HEK293 (cell line): ENCODE data around the gene TNS1.

Experiments used
- CTCF ChIA-PET: fragments of 350-600 bp; formaldehyde crosslinking; extraction: SDS; loops from one replicate; lab custom pipeline; 2021; ENCODE audit warnings: antibody characterized with exemption; lab: Yijun Ruan, JAX
- POLR2A ChIA-PET: fragments of 300-600 bp; formaldehyde crosslinking; extraction: SDS; loops from one replicate; lab custom pipeline; 2020; ENCODE audit warnings: antibody characterized with exemption, inconsistent platforms; lab: Yijun Ruan, JAX
- H3K27ac ChIP-seq: fragments of 200-500 bp; sonication (Bioruptor generic); 2 replicates; pipeline ENCODE4 v1.5.1; 2014; ENCODE audit warnings: low read depth, low read length, control low read depth, inconsistent platforms; ENCODE audit errors: extremely low read depth
- H3K36me3 ChIP-seq, 2 experiments: fragments of 200-500 bp in 1 of 2; sonication (Bioruptor generic) in 1 of 2; 1 replicate in 1 of 2; 2 replicates in 1 of 2; pipeline ENCODE4 v1.5.1; 2014 to 2017; ENCODE audit warnings: inconsistent platforms in 2 of 2, low read length in 2 of 2; ENCODE audit not compliant: control insufficient read depth in 2 of 2, insufficient read depth in 1 of 2
- H3K4me1 ChIP-seq: fragments of 200-500 bp; sonication (Bioruptor generic); 2 replicates; pipeline ENCODE4 v1.5.1; 2014; ENCODE audit warnings: mild to moderate bottlenecking, low read length, inconsistent platforms; ENCODE audit not compliant: control insufficient read depth, insufficient read depth
- H3K4me3 ChIP-seq: 2 replicates; pipeline ENCODE4 v1.5.1; 2011; ENCODE audit warnings: low read depth, mild to moderate bottlenecking, control low read depth, low read length, moderate library complexity
- H3K9me3 ChIP-seq: fragments of 200-500 bp; sonication (Bioruptor generic); 2 replicates; pipeline ENCODE4 v1.5.1; 2014; ENCODE audit warnings: low read depth, low read length, inconsistent platforms; ENCODE audit not compliant: control insufficient read depth, insufficient read depth
- EGR2 ChIP-seq: fragments of 450-650 bp; formaldehyde crosslinking; IDR thresholded peaks from 2 replicates; pipeline ENCODE4 v1.5.1; 2016; ENCODE audit warnings: low read depth, missing biosample characterization, missing genetic modification characterization
- GLI2 ChIP-seq: fragments of 450-650 bp; formaldehyde crosslinking; IDR thresholded peaks from 2 replicates; pipeline ENCODE4; 2017; ENCODE audit warnings: missing biosample characterization, missing genetic modification characterization, low read depth, borderline replicate concordance
- PRDM1 ChIP-seq: fragments of 450-650 bp; formaldehyde crosslinking; IDR thresholded peaks from 2 replicates; pipeline ENCODE4; 2016; ENCODE audit warnings: missing biosample characterization, missing genetic modification characterization
- RBAK ChIP-seq: fragments of 450-650 bp; formaldehyde crosslinking; IDR thresholded peaks from 2 replicates; pipeline ENCODE4 v1.5.1; 2016; ENCODE audit warnings: missing biosample characterization, missing genetic modification characterization
- SP2 ChIP-seq: fragments of 450-650 bp; formaldehyde crosslinking; IDR thresholded peaks from 2 replicates; pipeline ENCODE4 v1.5.1; 2016; ENCODE audit warnings: missing biosample characterization, missing genetic modification characterization
- WT1 ChIP-seq: fragments of 450-650 bp; formaldehyde crosslinking; IDR thresholded peaks from 2 replicates; pipeline ENCODE4 v1.5.1; 2016; ENCODE audit warnings: missing biosample characterization, missing genetic modification characterization
- ZBTB48 ChIP-seq: fragments of 450-650 bp; formaldehyde crosslinking; IDR thresholded peaks from 2 replicates; pipeline ENCODE4 v1.5.1; 2016; ENCODE audit warnings: missing biosample characterization, missing genetic modification characterization
- ZNF157 ChIP-seq: fragments of 450-650 bp; formaldehyde crosslinking; IDR thresholded peaks from 2 replicates; pipeline ENCODE4 v1.5.1; 2016; ENCODE audit warnings: missing biosample characterization, missing genetic modification characterization
- ZNF341 ChIP-seq: fragments of 450-650 bp; formaldehyde crosslinking; IDR thresholded peaks from 2 replicates; pipeline ENCODE4; 2016; ENCODE audit warnings: low read depth, missing biosample characterization, missing genetic modification characterization
- ZNF501 ChIP-seq: fragments of 450-650 bp; formaldehyde crosslinking; IDR thresholded peaks from 2 replicates; pipeline ENCODE4 v1.5.1; 2016; ENCODE audit warnings: missing biosample characterization, missing genetic modification characterization
- ZNF514 ChIP-seq: fragments of 450-650 bp; formaldehyde crosslinking; IDR thresholded peaks from 2 replicates; pipeline ENCODE4 v1.5.1; 2016; ENCODE audit warnings: missing biosample characterization, missing genetic modification characterization
- ZNF639 ChIP-seq: fragments of 450-650 bp; formaldehyde crosslinking; IDR thresholded peaks from 2 replicates; pipeline ENCODE4 v1.5.1; 2016; ENCODE audit warnings: missing biosample characterization, missing genetic modification characterization
- ZSCAN5A ChIP-seq: fragments of 450-650 bp; formaldehyde crosslinking; IDR thresholded peaks from 2 replicates; pipeline ENCODE4 v1.5.1; 2016; ENCODE audit warnings: missing biosample characterization, missing genetic modification characterization
- ZXDB ChIP-seq: fragments of 450-650 bp; formaldehyde crosslinking; IDR thresholded peaks from 2 replicates; pipeline ENCODE4 v1.5.1; 2016; ENCODE audit warnings: missing biosample characterization, missing genetic modification characterization
- TF ChIP-seq, protein P1 (sequence below): fragments of 450-650 bp; formaldehyde crosslinking; IDR thresholded peaks from 2 replicates; pipeline ENCODE4 v1.5.0; 2017; ENCODE audit warnings: missing biosample characterization, missing genetic modification characterization, borderline replicate concordance
- TF ChIP-seq, protein P2 (sequence below): fragments of 450-650 bp; formaldehyde crosslinking; conservative IDR thresholded peaks from 2 replicates; pipeline ENCODE4 v1.5.1; 2016; ENCODE audit warnings: low read depth, missing biosample characterization, missing genetic modification characterization
- TF ChIP-seq, protein P3 (sequence below): fragments of 450-650 bp; formaldehyde crosslinking; IDR thresholded peaks from 2 replicates; pipeline ENCODE4 v1.5.1; 2016; ENCODE audit warnings: missing biosample characterization, missing genetic modification characterization, borderline replicate concordance

TNS1 gene

GRCh38 chr2:218020966-218021535 is 18.3 kb upstream of the TNS1 start:
- Histone ChIP-seq H3K4me3 (no peak overlapping the region), H3K36me3 (no peaks in the 10 kb centered on the region), H3K27ac (no peak overlapping the region), H3K9me3 (no peaks in the 10 kb centered on the region), H3K4me1 (no peaks in the 10 kb centered on the region)
- CTCF ChIA-PET = no interaction called here
- TF ChIP-seq, protein P1, sequence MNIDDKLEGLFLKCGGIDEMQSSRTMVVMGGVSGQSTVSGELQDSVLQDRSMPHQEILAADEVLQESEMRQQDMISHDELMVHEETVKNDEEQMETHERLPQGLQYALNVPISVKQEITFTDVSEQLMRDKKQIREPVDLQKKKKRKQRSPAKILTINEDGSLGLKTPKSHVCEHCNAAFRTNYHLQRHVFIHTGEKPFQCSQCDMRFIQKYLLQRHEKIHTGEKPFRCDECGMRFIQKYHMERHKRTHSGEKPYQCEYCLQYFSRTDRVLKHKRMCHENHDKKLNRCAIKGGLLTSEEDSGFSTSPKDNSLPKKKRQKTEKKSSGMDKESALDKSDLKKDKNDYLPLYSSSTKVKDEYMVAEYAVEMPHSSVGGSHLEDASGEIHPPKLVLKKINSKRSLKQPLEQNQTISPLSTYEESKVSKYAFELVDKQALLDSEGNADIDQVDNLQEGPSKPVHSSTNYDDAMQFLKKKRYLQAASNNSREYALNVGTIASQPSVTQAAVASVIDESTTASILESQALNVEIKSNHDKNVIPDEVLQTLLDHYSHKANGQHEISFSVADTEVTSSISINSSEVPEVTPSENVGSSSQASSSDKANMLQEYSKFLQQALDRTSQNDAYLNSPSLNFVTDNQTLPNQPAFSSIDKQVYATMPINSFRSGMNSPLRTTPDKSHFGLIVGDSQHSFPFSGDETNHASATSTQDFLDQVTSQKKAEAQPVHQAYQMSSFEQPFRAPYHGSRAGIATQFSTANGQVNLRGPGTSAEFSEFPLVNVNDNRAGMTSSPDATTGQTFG (tag by site-specific recombination) = no peak
- TF ChIP-seq RBAK (no peak), ZNF157 (no peak), ZNF341 (tag by site-specific recombination) (no peak), ZBTB48 (no peak), ZXDB (tag by site-specific recombination) (no peak)
- TF ChIP-seq, all 188 proteins: peak for 0
- POLR2A ChIA-PET = no interaction called here

GRCh38 chr2:218020281-218020680 is 17.5 kb upstream of the TNS1 start:
- Histone ChIP-seq H3K4me1 (no peaks in the 10 kb centered on the region), H3K4me3 (no peak overlapping the region), H3K36me3 (no peaks in the 10 kb centered on the region), H3K27ac (no peak overlapping the region), H3K9me3 (no peaks in the 10 kb centered on the region)
- ChIA-PET POLR2A (no interaction called here), CTCF (no interaction called here)
- TF ChIP-seq, protein P2, sequence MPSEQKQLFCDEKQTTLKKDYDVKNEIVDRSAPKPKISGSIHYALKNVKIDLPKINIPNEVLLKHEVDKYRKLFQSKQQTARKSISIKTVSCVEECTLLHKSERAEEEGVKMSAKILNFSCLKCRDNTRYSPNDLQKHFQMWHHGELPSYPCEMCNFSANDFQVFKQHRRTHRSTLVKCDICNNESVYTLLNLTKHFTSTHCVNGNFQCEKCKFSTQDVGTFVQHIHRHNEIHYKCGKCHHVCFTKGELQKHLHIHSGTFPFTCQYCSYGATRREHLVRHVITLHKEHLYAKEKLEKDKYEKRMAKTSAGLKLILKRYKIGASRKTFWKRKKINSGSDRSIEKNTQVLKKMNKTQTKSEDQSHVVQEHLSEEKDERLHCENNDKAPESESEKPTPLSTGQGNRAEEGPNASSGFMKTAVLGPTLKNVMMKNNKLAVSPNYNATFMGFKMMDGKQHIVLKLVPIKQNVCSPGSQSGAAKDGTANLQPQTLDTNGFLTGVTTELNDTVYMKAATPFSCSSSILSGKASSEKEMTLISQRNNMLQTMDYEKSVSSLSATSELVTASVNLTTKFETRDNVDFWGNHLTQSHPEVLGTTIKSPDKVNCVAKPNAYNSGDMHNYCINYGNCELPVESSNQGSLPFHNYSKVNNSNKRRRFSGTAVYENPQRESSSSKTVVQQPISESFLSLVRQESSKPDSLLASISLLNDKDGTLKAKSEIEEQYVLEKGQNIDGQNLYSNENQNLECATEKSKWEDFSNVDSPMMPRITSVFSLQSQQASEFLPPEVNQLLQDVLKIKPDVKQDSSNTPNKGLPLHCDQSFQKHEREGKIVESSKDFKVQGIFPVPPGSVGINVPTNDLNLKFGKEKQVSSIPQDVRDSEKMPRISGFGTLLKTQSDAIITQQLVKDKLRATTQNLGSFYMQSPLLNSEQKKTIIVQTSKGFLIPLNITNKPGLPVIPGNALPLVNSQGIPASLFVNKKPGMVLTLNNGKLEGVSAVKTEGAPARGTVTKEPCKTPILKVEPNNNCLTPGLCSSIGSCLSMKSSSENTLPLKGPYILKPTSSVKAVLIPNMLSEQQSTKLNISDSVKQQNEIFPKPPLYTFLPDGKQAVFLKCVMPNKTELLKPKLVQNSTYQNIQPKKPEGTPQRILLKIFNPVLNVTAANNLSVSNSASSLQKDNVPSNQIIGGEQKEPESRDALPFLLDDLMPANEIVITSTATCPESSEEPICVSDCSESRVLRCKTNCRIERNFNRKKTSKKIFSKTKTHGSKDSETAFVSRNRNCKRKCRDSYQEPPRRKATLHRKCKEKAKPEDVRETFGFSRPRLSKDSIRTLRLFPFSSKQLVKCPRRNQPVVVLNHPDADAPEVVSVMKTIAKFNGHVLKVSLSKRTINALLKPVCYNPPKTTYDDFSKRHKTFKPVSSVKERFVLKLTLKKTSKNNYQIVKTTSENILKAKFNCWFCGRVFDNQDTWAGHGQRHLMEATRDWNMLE (tag by site-specific recombination) = no peak
- TF ChIP-seq ZSCAN5A (tag by site-specific recombination) (no peak), PRDM1 (tag by site-specific recombination) (no peak), SP2 (no peak), ZNF514 (no peak), ZNF501 (tag by site-specific recombination) (no peak), WT1 (tag by site-specific recombination) (no peak), ZNF341 (tag by site-specific recombination) (no peak), ZNF639 (tag by site-specific recombination) (no peak), GLI2 (tag by site-specific recombination) (no peak), EGR2 (tag by site-specific recombination) (no peak)
- TF ChIP-seq, protein P3, sequence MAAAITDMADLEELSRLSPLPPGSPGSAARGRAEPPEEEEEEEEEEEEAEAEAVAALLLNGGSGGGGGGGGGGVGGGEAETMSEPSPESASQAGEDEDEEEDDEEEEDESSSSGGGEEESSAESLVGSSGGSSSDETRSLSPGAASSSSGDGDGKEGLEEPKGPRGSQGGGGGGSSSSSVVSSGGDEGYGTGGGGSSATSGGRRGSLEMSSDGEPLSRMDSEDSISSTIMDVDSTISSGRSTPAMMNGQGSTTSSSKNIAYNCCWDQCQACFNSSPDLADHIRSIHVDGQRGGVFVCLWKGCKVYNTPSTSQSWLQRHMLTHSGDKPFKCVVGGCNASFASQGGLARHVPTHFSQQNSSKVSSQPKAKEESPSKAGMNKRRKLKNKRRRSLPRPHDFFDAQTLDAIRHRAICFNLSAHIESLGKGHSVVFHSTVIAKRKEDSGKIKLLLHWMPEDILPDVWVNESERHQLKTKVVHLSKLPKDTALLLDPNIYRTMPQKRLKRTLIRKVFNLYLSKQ (tag by site-specific recombination) = no peak
